ENCODE results near the gene CLDND2.
A peak's percentile ranks its signal among the peaks of the same experiment; 100 is the strongest.

Gene CLDND2

GRCh38 chr19:51354742-51355148 lies 14.1 kb downstream of the CLDND2 start:
- DNase-seq (ENCODE audit: insufficient read length, low spot score): no peak
- FAIRE-seq: no peak
- no peak for TF ChIP-seq POLR2A (IDR thresholded peaks at IDR 0.05; ENCODE audit: low read depth, low read length)

GRCh38 chr19:51354103-51354741 lies 14.6 kb downstream of the CLDND2 start:
- DNase-seq (ENCODE audit: insufficient read length, low spot score) (no peak), FAIRE-seq (no peak)
- TF ChIP-seq POLR2A (IDR thresholded peaks at IDR 0.05; ENCODE audit: low read depth, low read length): no peak

GRCh38 chr19:51352783-51353360 lies 15.9 kb downstream of the CLDND2 start:
- TF ChIP-seq POLR2A (IDR thresholded peaks at IDR 0.05; ENCODE audit: low read depth, low read length): no peak
- FAIRE-seq: no peak
- no peak for DNase-seq (ENCODE audit: insufficient read length, low spot score)

- DNase-seq (ENCODE audit: insufficient read length, low spot score) (no peak), FAIRE-seq (no peak)
- no peak for TF ChIP-seq POLR2A (IDR thresholded peaks at IDR 0.05; ENCODE audit: low read depth, low read length)
Observed at GRCh38 chr19:51351266-51351990, 17.4 kb downstream of the CLDND2 start.

- DNase-seq (ENCODE audit: insufficient read length, low spot score) (no peak), FAIRE-seq (no peak)
- TF ChIP-seq POLR2A (IDR thresholded peaks at IDR 0.05; ENCODE audit: low read depth, low read length): no peak
Observed at GRCh38 chr19:51347209-51347928, 21.4 kb downstream of the CLDND2 start.

- TF ChIP-seq POLR2A (IDR thresholded peaks at IDR 0.05; ENCODE audit: low read depth, low read length): no peak
- FAIRE-seq (no peak), DNase-seq (ENCODE audit: insufficient read length, low spot score) (no peak)
Observed at GRCh38 chr19:51346742-51347141, 22.1 kb downstream of the CLDND2 start.

GRCh38 chr19:51345076-51345620 lies 23.7 kb downstream of the CLDND2 start:
- DNase-seq (ENCODE audit: insufficient read length, low spot score): no peak
- no peak for FAIRE-seq
- TF ChIP-seq POLR2A (IDR thresholded peaks at IDR 0.05; ENCODE audit: low read depth, low read length): no peak

- DNase-seq (ENCODE audit: insufficient read length, low spot score) (no peak), FAIRE-seq (no peak)
- no peak for TF ChIP-seq POLR2A (IDR thresholded peaks at IDR 0.05; ENCODE audit: low read depth, low read length)
Observed at GRCh38 chr19:51342631-51343569, 25.9 kb downstream of the CLDND2 start.

GRCh38 chr19:51341976-51342580 lies 26.7 kb downstream of the CLDND2 start, which contains the start of gene VSIG10L:
TSS of gene VSIG10L (minus strand) at chr19:51342139. CDS start at chr19:51342124, 15 bp downstream.
- no peak for TF ChIP-seq POLR2A (IDR thresholded peaks at IDR 0.05; ENCODE audit: low read depth, low read length)
- FAIRE-seq: no peak
- no peak for DNase-seq (ENCODE audit: insufficient read length, low spot score)

GRCh38 chr19:51341066-51341465 lies 27.7 kb downstream of the CLDND2 start:
- DNase-seq (ENCODE audit: insufficient read length, low spot score): no peak
- FAIRE-seq: no peak
- no peak for TF ChIP-seq POLR2A (IDR thresholded peaks at IDR 0.05; ENCODE audit: low read depth, low read length)

GRCh38 chr19:51339687-51340656 lies 28.8 kb downstream of the CLDND2 start:
- peak; percentile 23 for FAIRE-seq
- DNase-seq (ENCODE audit: insufficient read length, low spot score): peak; percentile 76
- TF ChIP-seq POLR2A (IDR thresholded peaks at IDR 0.05; ENCODE audit: low read depth, low read length): peak; percentile 66
